Upper lobe of right lung (tissue), 1 donor: ENCODE results near the gene TLCD3A. TPM values are rescaled to one million over a fixed set of nuclear protein-coding genes. Genes with fewer than 3 reads are reported as not detected.

Experiments
- ATAC-seq: fragments of 200-7000 bp; cut with Tn5 transposase; one replicate; pipeline ENCODE4 v1.9.1; 2020; ENCODE audit warnings: mild to moderate bottlenecking, moderate library complexity
- DNase-seq: peaks from one replicate; pipeline ENCODE4 v3.0.0-alpha.2; 2020
- H3K27ac ChIP-seq: fragments of 200-600 bp; one replicate; pipeline ENCODE4 v1.8.0; 2022
- H3K27me3 ChIP-seq: fragments of 200-600 bp; one replicate; pipeline ENCODE4 v1.8.0; 2022; ENCODE audit warnings: mild to moderate bottlenecking
- H3K36me3 ChIP-seq: fragments of 200-600 bp; one replicate; pipeline ENCODE4 v1.8.0; 2022
- H3K4me1 ChIP-seq: fragments of 200-600 bp; one replicate; pipeline ENCODE4 v1.8.0; 2022
- H3K4me3 ChIP-seq: fragments of 200-600 bp; one replicate; pipeline ENCODE4 v1.8.0; 2022; ENCODE audit warnings: mild to moderate bottlenecking
- H3K9me3 ChIP-seq: fragments of 200-600 bp; one replicate; pipeline ENCODE4 v1.8.0; 2022
- CTCF ChIP-seq: fragments of 200-600 bp; IDR thresholded peaks from one replicate; pipeline ENCODE4 v1.8.0; 2022; ENCODE audit warnings: antibody characterized with exemption
- intact Hi-C: fragments of 100-400 bp; cut with DNase I; formaldehyde crosslinking; loops from one replicate; pipeline ENCODE4 v1.11.0; 2022
- total RNA-seq: library from RNA; stranded (reverse); fragmentation: NEBNext Ultra II Directional; extraction: Animal tissue kit (Norgen Biotek cat#: 25700); gene quantifications from one replicate; pipeline ENCODE4 v1.2.1, GENCODE V29; 2021
- donor health status: DM: no; HTN: yes; CAD: no; lungs with severe emphysema.

Gene TLCD3A
- total RNA-seq, 1 donor from 2014 or later = 11.9 TPM

- no peaks in the 10 kb centered on the region for H3K27me3 ChIP-seq
- no peaks in the 10 kb centered on the region for H3K4me1 ChIP-seq
- H3K36me3 ChIP-seq = peaks cover 64% of the 10 kb centered on the region
- TF ChIP-seq CTCF = no peak
- no peak overlapping the region for H3K27ac ChIP-seq
- intact Hi-C loops = no loop called here
- ATAC-seq = no peak
- peak; percentile 22 for DNase-seq
- no peaks in the 10 kb centered on the region for H3K9me3 ChIP-seq
- H3K4me3 ChIP-seq = no peak overlapping the region
Observed at GRCh38 chr17:760371-760770, 28.0 kb downstream of the TLCD3A start.

GRCh38 chr17:767076-767475 lies 34.7 kb downstream of the TLCD3A start:
- Histone ChIP-seq H3K36me3 (peaks cover 75% of the 10 kb centered on the region), H3K9me3 (no peaks in the 10 kb centered on the region), H3K4me3 (no peak overlapping the region), H3K27ac (no peak overlapping the region), H3K4me1 (no peaks in the 10 kb centered on the region), H3K27me3 (no peaks in the 10 kb centered on the region)
- intact Hi-C loops = no loop called here
- no peak for DNase-seq
- ATAC-seq = peak; percentile 73
- TF ChIP-seq CTCF = no peak

GRCh38 chr17:773016-773415 lies 40.6 kb downstream of the TLCD3A start:
- peaks cover 86% of the 10 kb centered on the region for H3K36me3 ChIP-seq
- no peak for TF ChIP-seq CTCF
- no peak overlapping the region for H3K27ac ChIP-seq
- H3K27me3 ChIP-seq = no peaks in the 10 kb centered on the region
- ATAC-seq = no peak
- intact Hi-C loops = no loop called here
- H3K9me3 ChIP-seq = no peaks in the 10 kb centered on the region
- DNase-seq = no peak
- H3K4me3 ChIP-seq = no peak overlapping the region
- H3K4me1 ChIP-seq = no peaks in the 10 kb centered on the region

- TF ChIP-seq CTCF = no peak
- H3K4me3 ChIP-seq = no peak overlapping the region
- no peaks in the 10 kb centered on the region for H3K4me1 ChIP-seq
- no peak for ATAC-seq
- H3K9me3 ChIP-seq = no peaks in the 10 kb centered on the region
- H3K27me3 ChIP-seq = no peaks in the 10 kb centered on the region
- H3K27ac ChIP-seq = no peak overlapping the region
- H3K36me3 ChIP-seq = peaks cover 92% of the 10 kb centered on the region
- intact Hi-C loops = no loop called here
- DNase-seq = no peak
Observed at GRCh38 chr17:773467-774312, 41.3 kb downstream of the TLCD3A start.

- DNase-seq (no peak), ATAC-seq (no peak)
- Histone ChIP-seq H3K4me1 (no peaks in the 10 kb centered on the region), H3K27me3 (no peaks in the 10 kb centered on the region), H3K4me3 (no peak overlapping the region), H3K36me3 (peaks cover 92% of the 10 kb centered on the region), H3K9me3 (no peaks in the 10 kb centered on the region), H3K27ac (no peak overlapping the region)
- TF ChIP-seq CTCF = no peak
- intact Hi-C loops = no loop called here
Observed at GRCh38 chr17:774313-774584, 41.9 kb downstream of the TLCD3A start.

- ATAC-seq = no peak
Observed at GRCh38 chr17:778096-778495, 45.7 kb downstream of the TLCD3A start.

More at GRCh38 chr17:778096-778495, 45.7 kb downstream of the TLCD3A start:
- Histone ChIP-seq H3K4me1 (peaks cover 9% of the 10 kb centered on the region), H3K27me3 (no peaks in the 10 kb centered on the region), H3K4me3 (no peak overlapping the region), H3K36me3 (peaks cover 55% of the 10 kb centered on the region), H3K27ac (no peak overlapping the region), H3K9me3 (no peaks in the 10 kb centered on the region)
- DNase-seq = no peak
- intact Hi-C loops = no loop called here
- no peak for TF ChIP-seq CTCF
